Endothelial cell (in vitro differentiated cells): ENCODE results near the gene ARHGEF18. TPM values are rescaled to one million over a fixed set of nuclear protein-coding genes. Genes with fewer than 3 reads are reported as not detected.

Source experiments
- DNase-seq: peaks from one replicate; pipeline ENCODE4 v3.0.0; 2021; ENCODE audit warnings: low spot score
- H3K27ac Mint-ChIP-seq: one replicate; pipeline ENCODE4 v1.8.0; 2021; ENCODE audit warnings: mixed read lengths, inconsistent platforms; ENCODE audit not compliant: unreplicated experiment
- H3K27me3 Mint-ChIP-seq: one replicate; pipeline ENCODE4 v1.8.0; 2021; ENCODE audit warnings: mild to moderate bottlenecking, moderate library complexity, mixed read lengths, inconsistent platforms; ENCODE audit not compliant: unreplicated experiment
- H3K36me3 Mint-ChIP-seq: one replicate; pipeline ENCODE4 v1.8.0; 2021; ENCODE audit warnings: mild to moderate bottlenecking, low read depth, mixed read lengths, inconsistent platforms; ENCODE audit not compliant: unreplicated experiment
- H3K4me1 Mint-ChIP-seq: one replicate; pipeline ENCODE4 v1.8.0; 2021; ENCODE audit warnings: mild to moderate bottlenecking, mixed read lengths, inconsistent platforms; ENCODE audit not compliant: unreplicated experiment
- H3K4me3 Mint-ChIP-seq: one replicate; pipeline ENCODE4 v1.8.0; 2021; ENCODE audit warnings: mild to moderate bottlenecking, mixed read lengths, inconsistent platforms; ENCODE audit not compliant: unreplicated experiment
- H3K9me3 Mint-ChIP-seq: one replicate; pipeline ENCODE4 v1.8.0; 2021; ENCODE audit warnings: mixed read lengths, inconsistent platforms; ENCODE audit not compliant: unreplicated experiment
- total RNA-seq: library from RNA; stranded (reverse); fragmentation: NEBNext Ultra II Directional; extraction: Animal tissue kit (Norgen Biotek cat#: 25700); gene quantifications from one replicate; pipeline ENCODE4 v1.2.1, GENCODE V29; 2021; ENCODE audit not compliant: unreplicated experiment
- TF ChIP-seq, protein P1 (sequence below): fragments of 200-600 bp; sonication (generic); IDR thresholded peaks from one replicate; pipeline ENCODE4 v1.5.0; 2021; ENCODE audit warnings: antibody characterized with exemption; ENCODE audit not compliant: unreplicated experiment

The ARHGEF18 gene
- total RNA-seq, 1 donor from 2014 or later: 30.5 TPM

DNA sequence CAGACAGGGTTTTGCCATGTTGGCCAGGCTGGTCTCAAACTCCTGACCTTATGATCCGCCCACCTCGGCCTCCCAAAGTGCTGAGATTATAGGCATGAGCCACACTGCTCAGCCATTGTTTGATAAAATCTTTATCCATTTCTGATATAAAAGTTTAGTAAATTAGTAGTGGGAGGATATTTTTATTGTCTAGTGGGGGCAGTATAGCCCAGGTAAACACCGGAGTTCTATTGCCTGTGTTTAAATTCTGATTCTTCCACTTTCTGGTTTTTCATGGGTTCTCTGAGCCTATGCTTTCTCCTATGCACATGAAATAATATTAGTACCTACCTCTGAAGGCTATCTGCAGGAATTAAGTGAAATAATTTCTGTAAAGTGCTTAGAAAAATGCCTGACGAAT lies 20.1 kb upstream of the ARHGEF18 start:
- Mint-ChIP-seq H3K4me1 (no peaks in the 10 kb centered on the region), H3K27me3 (peaks cover 2% of the 10 kb centered on the region), H3K4me3 (no peak overlapping the region), H3K9me3 (no peaks in the 10 kb centered on the region), H3K36me3 (no peaks in the 10 kb centered on the region), H3K27ac (no peak overlapping the region)
- TF ChIP-seq, protein P1, sequence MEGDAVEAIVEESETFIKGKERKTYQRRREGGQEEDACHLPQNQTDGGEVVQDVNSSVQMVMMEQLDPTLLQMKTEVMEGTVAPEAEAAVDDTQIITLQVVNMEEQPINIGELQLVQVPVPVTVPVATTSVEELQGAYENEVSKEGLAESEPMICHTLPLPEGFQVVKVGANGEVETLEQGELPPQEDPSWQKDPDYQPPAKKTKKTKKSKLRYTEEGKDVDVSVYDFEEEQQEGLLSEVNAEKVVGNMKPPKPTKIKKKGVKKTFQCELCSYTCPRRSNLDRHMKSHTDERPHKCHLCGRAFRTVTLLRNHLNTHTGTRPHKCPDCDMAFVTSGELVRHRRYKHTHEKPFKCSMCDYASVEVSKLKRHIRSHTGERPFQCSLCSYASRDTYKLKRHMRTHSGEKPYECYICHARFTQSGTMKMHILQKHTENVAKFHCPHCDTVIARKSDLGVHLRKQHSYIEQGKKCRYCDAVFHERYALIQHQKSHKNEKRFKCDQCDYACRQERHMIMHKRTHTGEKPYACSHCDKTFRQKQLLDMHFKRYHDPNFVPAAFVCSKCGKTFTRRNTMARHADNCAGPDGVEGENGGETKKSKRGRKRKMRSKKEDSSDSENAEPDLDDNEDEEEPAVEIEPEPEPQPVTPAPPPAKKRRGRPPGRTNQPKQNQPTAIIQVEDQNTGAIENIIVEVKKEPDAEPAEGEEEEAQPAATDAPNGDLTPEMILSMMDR: no peak
- no peak for DNase-seq

DNA sequence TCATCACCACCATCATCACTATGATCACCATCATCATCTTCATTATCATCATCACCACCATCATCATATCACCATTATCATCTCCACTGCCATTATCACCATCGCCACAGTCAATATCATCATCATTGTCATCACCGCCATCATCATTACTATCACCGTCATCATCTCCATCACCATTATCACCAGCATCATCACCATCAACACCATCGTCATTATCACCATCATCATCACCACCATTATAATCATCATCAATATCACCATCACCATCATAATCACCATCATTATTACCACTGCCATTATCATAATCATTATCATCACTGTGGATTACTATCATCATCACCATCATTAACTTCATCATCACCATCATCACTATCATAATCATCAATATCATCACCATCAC lies 17.3 kb upstream of the ARHGEF18 start:
- no peaks in the 10 kb centered on the region for H3K9me3 Mint-ChIP-seq
- no peak for DNase-seq
- H3K4me3 Mint-ChIP-seq: no peak overlapping the region
- H3K27me3 Mint-ChIP-seq: no peaks in the 10 kb centered on the region
- TF ChIP-seq, protein P1: no peak
- H3K36me3 Mint-ChIP-seq: no peaks in the 10 kb centered on the region
- no peak overlapping the region for H3K27ac Mint-ChIP-seq
- no peaks in the 10 kb centered on the region for H3K4me1 Mint-ChIP-seq

DNA sequence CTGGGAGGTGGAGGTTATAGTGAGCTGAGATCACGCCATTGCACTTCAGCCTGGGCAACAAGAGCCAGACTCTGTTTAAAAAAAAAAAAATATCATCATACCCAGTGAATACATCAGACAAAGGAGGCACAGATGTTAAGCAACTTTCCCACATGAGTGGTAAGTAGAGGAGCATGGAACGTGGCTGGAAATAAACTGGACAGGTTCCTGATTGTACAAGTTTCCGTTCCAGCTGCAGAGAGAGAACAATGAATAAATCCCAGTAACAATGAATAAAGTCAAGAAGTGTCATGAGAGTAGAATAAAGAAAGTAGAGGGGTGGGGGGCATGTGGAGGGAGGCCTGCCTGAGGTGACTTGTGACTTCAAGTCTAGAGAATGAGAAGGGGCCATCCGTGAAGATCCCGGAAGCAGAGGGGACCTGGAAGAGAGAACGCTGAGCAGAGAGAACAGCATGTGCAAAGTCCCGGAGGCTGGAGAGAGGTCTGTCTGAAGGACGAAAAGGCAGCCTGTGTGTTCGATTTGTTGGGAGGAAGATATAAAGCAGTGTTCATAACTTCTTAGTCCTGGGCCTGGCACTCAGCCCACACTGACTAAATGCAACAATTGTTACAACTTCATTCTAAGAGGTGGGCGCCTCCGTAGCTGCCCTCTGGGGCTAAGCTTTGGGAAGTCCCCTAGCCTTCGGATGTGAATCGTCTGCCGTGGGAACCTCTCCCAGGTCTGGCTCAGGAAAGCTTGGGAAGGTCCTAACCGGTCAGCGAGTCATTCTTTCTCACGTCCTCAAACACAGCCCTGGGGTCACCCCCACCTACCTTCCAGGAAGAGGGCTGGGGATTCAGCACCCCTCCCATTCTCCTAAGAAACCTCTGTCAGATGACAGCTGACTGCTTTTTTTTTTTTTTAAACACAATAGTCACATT lies 15.3 kb upstream of the ARHGEF18 start:
- no peak for DNase-seq
- no peaks in the 10 kb centered on the region for H3K4me1 Mint-ChIP-seq
- H3K27ac Mint-ChIP-seq: no peak overlapping the region
- H3K27me3 Mint-ChIP-seq: no peaks in the 10 kb centered on the region
- H3K9me3 Mint-ChIP-seq: no peaks in the 10 kb centered on the region
- TF ChIP-seq, protein P1: no peak
- H3K4me3 Mint-ChIP-seq: no peak overlapping the region
- H3K36me3 Mint-ChIP-seq: no peaks in the 10 kb centered on the region

- Mint-ChIP-seq H3K27ac (no peak overlapping the region), H3K4me1 (peaks cover 3% of the 10 kb centered on the region), H3K9me3 (no peaks in the 10 kb centered on the region), H3K27me3 (no peaks in the 10 kb centered on the region), H3K4me3 (no peak overlapping the region), H3K36me3 (no peaks in the 10 kb centered on the region)
- DNase-seq: no peak
- TF ChIP-seq, protein P1: no peak
These were observed 12.3 kb upstream of the ARHGEF18 start for GRCh38 chr19:7336321-7336973.
